Measurements from ENCODE around the gene SATB1.

GRCh38 chr3:18474202-18474601 is 49.1 kb upstream of the SATB1 start:
- no peak for TF ChIP-seq CTCF (IDR thresholded peaks at IDR 0.05)
- TF ChIP-seq POLR2A (IDR thresholded peaks at IDR 0.05), result no peak

Data from transverse colon (tissue), 3 donors.